Activated CD8-positive, alpha-beta memory T cell treated with anti-CD3 and anti-CD28 coated beads, Interleukin-2, amount 50 U/mL, for 24 hours (primary cell): ENCODE measurements around the gene COL8A2.

Experiments used
- DNase-seq: peaks from one replicate; pipeline ENCODE4 v3.0.0-alpha.2; 2020; ENCODE audit errors: extremely low read depth

The COL8A2 gene

GRCh38 chr1:36067871-36068270, 57.2 kb downstream of the COL8A2 start:
- no peak for DNase-seq

- no peak for DNase-seq
These were observed 62.7 kb downstream of the COL8A2 start for GRCh38 chr1:36062315-36062714.

- DNase-seq: no peak
These were observed 69.3 kb downstream of the COL8A2 start for GRCh38 chr1:36055706-36056105.

GRCh38 chr1:36053978-36054377, 71.0 kb downstream of the COL8A2 start:
- no peak for DNase-seq

GRCh38 chr1:36051821-36052220, 73.2 kb downstream of the COL8A2 start:
- no peak for DNase-seq
